H1 (cell line): ENCODE results near the gene ZNF282. TPM values are rescaled to one million over a fixed set of nuclear protein-coding genes. Genes with fewer than 3 reads are reported as not detected.

Source experiments
- CTCF ChIA-PET: fragments of 300-600 bp; sonication (Branson Sonifier 250); formaldehyde crosslinking; loops from one replicate; lab custom pipeline; 2021; ENCODE audit not compliant: partially characterized antibody; lab: Charles Lee
- POLR2A ChIA-PET: fragments of 300-600 bp; sonication (Branson Sonifier 250); formaldehyde crosslinking; loops from one replicate; lab custom pipeline; 2021; ENCODE audit warnings: inconsistent platforms; ENCODE audit not compliant: partially characterized antibody; lab: Charles Lee
- DNase-seq, 2 experiments: peaks; one replicate each; pipeline versions ENCODE4 v3.0.0 to v3.0.0-alpha.2; 2010 to 2022; ENCODE audit warnings: low spot score in 2 of 2, low read depth in 1 of 2, mixed read lengths in 1 of 2
- FAIRE-seq: peaks from 2 replicates; lab custom pipeline; 2011; peaks lifted over from hg19 to GRCh38; lab: Jason Lieb, UNC
- H2AFZ ChIP-seq: 2 replicates; pipeline ENCODE4 v1.8.1; 2012; ENCODE audit warnings: low read length, inconsistent platforms
- H2AK5ac ChIP-seq: 2 replicates; pipeline ENCODE4 v1.6.1; 2013; ENCODE audit warnings: low read depth, low read length
- H2BK120ac ChIP-seq: replicated peaks from 2 replicates; pipeline ENCODE3; 2013; ENCODE audit warnings: low read depth, low read length, inconsistent platforms
- H2BK12ac ChIP-seq: 2 replicates; pipeline ENCODE4 v1.6.1; 2013; ENCODE audit warnings: low read depth, low read length
- H2BK15ac ChIP-seq: 2 replicates; pipeline ENCODE4 v1.6.1; 2013; ENCODE audit warnings: low read length
- H2BK20ac ChIP-seq: 2 replicates; pipeline ENCODE4 v1.6.1; 2013; ENCODE audit warnings: low read length
- H2BK5ac ChIP-seq: 2 replicates; pipeline ENCODE4 v1.6.1; 2013; ENCODE audit warnings: low read depth, low read length
- H3K14ac ChIP-seq: 2 replicates; pipeline ENCODE4 v1.6.1; 2013; ENCODE audit warnings: inconsistent platforms; ENCODE audit not compliant: insufficient read length
- H3K18ac ChIP-seq: 2 replicates; pipeline ENCODE4 v1.6.1; 2013; ENCODE audit warnings: low read length; ENCODE audit errors: extremely low read depth
- H3K23ac ChIP-seq: 2 replicates; pipeline ENCODE4 v1.6.1; 2013; ENCODE audit warnings: inconsistent platforms; ENCODE audit not compliant: insufficient read length
- H3K23me2 ChIP-seq: 2 replicates; pipeline ENCODE4 v1.6.1; 2013; ENCODE audit warnings: low read depth, low read length
- H3K27ac ChIP-seq: 2 replicates; pipeline ENCODE4 v1.6.1; 2011; ENCODE audit warnings: low read depth, low read length, inconsistent platforms
- H3K27me3 ChIP-seq, 4 experiments: replicated peaks in 1 of 4; 1 replicate in 1 of 4; 2 replicates in 3 of 4; pipeline versions ENCODE4 v1.6.1 to v1.8.1; 2011 to 2013; ENCODE audit warnings: low read length in 3 of 4, mild to moderate bottlenecking in 3 of 4, inconsistent platforms in 2 of 4, mixed read lengths in 2 of 4, moderate library complexity in 1 of 4; ENCODE audit not compliant: control insufficient read depth in 3 of 4, insufficient read depth in 3 of 4; ENCODE audit errors: extremely low read depth in 1 of 4
- H3K36me3 ChIP-seq, 4 experiments: 2 replicates each; pipeline versions ENCODE4 v1.6.1 to v1.8.1; 2011 to 2013; ENCODE audit warnings: mild to moderate bottlenecking in 4 of 4, low read length in 3 of 4, moderate library complexity in 2 of 4, control low read depth in 1 of 4, inconsistent platforms in 1 of 4; ENCODE audit not compliant: insufficient read depth in 4 of 4, control insufficient read depth in 2 of 4
- H3K4ac ChIP-seq: replicated peaks from 2 replicates; pipeline ENCODE3; 2013; ENCODE audit warnings: low read length, low read depth, mixed read lengths, inconsistent platforms; ENCODE audit not compliant: insufficient read length
- H3K4me1 ChIP-seq, 4 experiments: replicated peaks in 1 of 4; 1 replicate in 1 of 4; 2 replicates in 3 of 4; pipeline versions ENCODE4 v1.6.1 to v1.8.1; 2011 to 2013; ENCODE audit warnings: low read length in 3 of 4, inconsistent platforms in 2 of 4, mixed read lengths in 1 of 4; ENCODE audit not compliant: insufficient read depth in 4 of 4, control insufficient read depth in 3 of 4
- H3K4me2 ChIP-seq, 2 experiments: 2 replicates each; pipeline versions ENCODE4 v1.6.1 to v1.8.1; 2011 to 2013; ENCODE audit warnings: low read depth in 2 of 2, low read length in 2 of 2, control low read depth in 1 of 2, inconsistent platforms in 1 of 2, mild to moderate bottlenecking in 1 of 2; ENCODE audit not compliant: insufficient read depth in 1 of 2
- H3K4me3 ChIP-seq, 4 experiments: fragments of 200-600, 300-600 bp in 1 of 4; sonication (generic), shearing (Covaris generic), sonication (Bioruptor Twin) in 1 of 4; 2 replicates each; pipeline versions ENCODE4 v1.5.1 to v1.8.1; 2011 to 2016; ENCODE audit warnings: low read length in 4 of 4, low read depth in 3 of 4, control low read depth in 2 of 4, inconsistent platforms in 2 of 4, mild to moderate bottlenecking in 2 of 4, mixed read lengths in 1 of 4, moderate library complexity in 1 of 4; ENCODE audit not compliant: insufficient read depth in 2 of 4; ENCODE audit errors: extremely low read depth in 1 of 4
- H3K56ac ChIP-seq: replicated peaks from 2 replicates; pipeline ENCODE3; 2013; ENCODE audit warnings: low read depth, mild to moderate bottlenecking, mixed read lengths, low read length, inconsistent platforms; ENCODE audit not compliant: insufficient read length
- H3K79me1 ChIP-seq: 2 replicates; pipeline ENCODE4 v1.6.1; 2013; ENCODE audit warnings: low read depth, low read length, control low read depth
- H3K79me2 ChIP-seq, 2 experiments: 2 replicates each; pipeline versions ENCODE4 v1.6.1 to v1.8.1; 2012 to 2013; ENCODE audit warnings: low read length in 2 of 2, mild to moderate bottlenecking in 2 of 2, inconsistent platforms in 1 of 2; ENCODE audit not compliant: insufficient read depth in 2 of 2, control insufficient read depth in 1 of 2
- H3K9ac ChIP-seq, 4 experiments: replicated peaks in 1 of 4; 1 replicate in 1 of 4; 2 replicates in 3 of 4; pipeline versions ENCODE4 v1.6.1 to v1.8.1; 2011 to 2013; ENCODE audit warnings: low read depth in 3 of 4, low read length in 3 of 4, control low read depth in 2 of 4, mild to moderate bottlenecking in 2 of 4, moderate library complexity in 2 of 4, inconsistent platforms in 1 of 4; ENCODE audit errors: extremely low read depth in 1 of 4
- H3K9me3 ChIP-seq, 2 experiments: 2 replicates each; pipeline versions ENCODE4 v1.6.1 to v1.8.1; 2012 to 2013; ENCODE audit warnings: mild to moderate bottlenecking in 2 of 2, moderate library complexity in 2 of 2, control low read depth in 1 of 2, inconsistent platforms in 1 of 2, low read depth in 1 of 2, low read length in 1 of 2, mixed read lengths in 1 of 2; ENCODE audit not compliant: insufficient read depth in 2 of 2
- H4K20me1 ChIP-seq, 2 experiments: replicated peaks in 1 of 2; 2 replicates each; pipeline versions ENCODE3 to v1.8.1; 2011 to 2013; ENCODE audit warnings: inconsistent platforms in 2 of 2, low read length in 2 of 2, mild to moderate bottlenecking in 1 of 2; ENCODE audit not compliant: insufficient read depth in 2 of 2, control insufficient read depth in 1 of 2
- H4K5ac ChIP-seq: 2 replicates; pipeline ENCODE4 v1.6.1; 2013; ENCODE audit warnings: low read length, low read depth, mixed read lengths, inconsistent platforms; ENCODE audit not compliant: insufficient read length
- H4K8ac ChIP-seq: 2 replicates; pipeline ENCODE4 v1.8.0; 2013; ENCODE audit warnings: mild to moderate bottlenecking, moderate library complexity, low read length, inconsistent platforms; ENCODE audit not compliant: insufficient read depth; ENCODE audit errors: extremely low read depth
- H4K91ac ChIP-seq: replicated peaks from 2 replicates; pipeline ENCODE3; 2013; ENCODE audit warnings: low read length, mixed read lengths, inconsistent platforms; ENCODE audit not compliant: insufficient read length
- BCL11A ChIP-seq, 2 experiments: IDR thresholded peaks; one replicate each; pipeline ENCODE4 v1.6.1; 2011; ENCODE audit warnings: low read depth in 2 of 2, low read length in 2 of 2, mild to moderate bottlenecking in 2 of 2
- CBX8 ChIP-seq: fragments of 300-800, 300-1000 bp; sonication (generic); IDR thresholded peaks from 2 replicates; pipeline ENCODE4 v1.7.1; 2016; ENCODE audit warnings: low read depth, low read length, borderline replicate concordance
- CEBPB ChIP-seq: IDR thresholded peaks from 2 replicates; pipeline ENCODE4 v1.6.1; 2012; ENCODE audit warnings: low read depth, low read length
- EGR1 ChIP-seq: IDR thresholded peaks from 2 replicates; pipeline ENCODE4 v1.6.1; 2011; ENCODE audit warnings: low read depth, low read length, borderline replicate concordance
- HDAC2 ChIP-seq, 2 experiments: fragments of 300-600 bp in 1 of 2; sonication (generic) in 1 of 2; IDR thresholded peaks; 2 replicates each; pipeline ENCODE4 v1.6.1; 2011 to 2012; ENCODE audit warnings: low read depth in 2 of 2, low read length in 2 of 2, mild to moderate bottlenecking in 2 of 2, moderate library complexity in 2 of 2, borderline replicate concordance in 1 of 2, inconsistent platforms in 1 of 2
- NANOG ChIP-seq: IDR thresholded peaks from 2 replicates; pipeline ENCODE4 v1.6.1; 2011; ENCODE audit warnings: low read length, low read depth, mild to moderate bottlenecking, inconsistent platforms; ENCODE audit not compliant: insufficient read depth, poor library complexity, severe bottlenecking
- RFX5 ChIP-seq: IDR thresholded peaks from 2 replicates; pipeline ENCODE4 v1.6.1; 2011; ENCODE audit warnings: low read depth, low read length, improper control_type of control experiment, borderline replicate concordance
- RNF2 ChIP-seq: fragments of 200-900, 300-1000 bp; sonication (generic); IDR thresholded peaks from 2 replicates; pipeline ENCODE4 v1.7.1; 2016; ENCODE audit warnings: borderline replicate concordance, low read depth, mild to moderate bottlenecking, antibody characterized with exemption, low read length; ENCODE audit not compliant: poor library complexity, severe bottlenecking; ENCODE audit errors: missing control alignments
- SIX5 ChIP-seq: IDR thresholded peaks from 2 replicates; pipeline ENCODE4 v1.6.1; 2011; ENCODE audit warnings: mild to moderate bottlenecking, low read depth, low read length
- SP1 ChIP-seq: IDR thresholded peaks from 2 replicates; pipeline ENCODE4 v1.6.1; 2011; ENCODE audit warnings: low read depth, low read length
- SUZ12 ChIP-seq: fragments of 200-600 bp; sonication (generic); IDR thresholded peaks from 2 replicates; pipeline ENCODE4 v1.6.1; 2012; ENCODE audit warnings: mild to moderate bottlenecking, inconsistent platforms, low read length, moderate library complexity, mixed read lengths
- USF2 ChIP-seq: IDR thresholded peaks from 2 replicates; pipeline ENCODE4 v1.6.1; 2011; ENCODE audit warnings: low read length, improper control_type of control experiment
- WGBS, 2 experiments: shearing (Covaris generic) in 1 of 2; methylation state at CpG; one replicate each; pipeline versions ENCODE4 v1.1.6 to v1.1.7; 2013 to 2015; ENCODE audit warnings: low lambda C conversion rate in 2 of 2, mixed read lengths in 2 of 2, inconsistent platforms in 1 of 2, low coverage in 1 of 2, missing lambda C conversion rate in 1 of 2; ENCODE audit not compliant: insufficient replicate concordance in 2 of 2, insufficient coverage in 1 of 2, insufficient read length in 1 of 2; ENCODE audit errors: extremely low coverage in 1 of 2, missing lambda C conversion rate in 1 of 2; 5-methylcytosine and 5-hydroxymethylcytosine counted together
- polyA plus RNA-seq, 7 experiments: library from polyadenylated mRNA; depleted of rRNA in 3 of 7; stranded (reverse) in 5 of 7; unstranded in 2 of 7; fragments of >200 nt in 5 of 7; fragments of 200-250 nt in 2 of 7; gene quantifications; 1 replicate in 5 of 7; 2 replicates in 1 of 7; 4 replicates in 1 of 7; pipeline versions ENCODE4 v1.2.1 to v1.2.3, GENCODE V29; 2011 to 2013; ENCODE audit warnings: missing spikeins in 2 of 7, mixed read lengths in 2 of 7
- total RNA-seq: library from RNA; stranded (reverse); fragmentation: NEBNext Ultra II Directional; extraction: Animal tissue kit (Norgen Biotek cat#: 25700); gene quantifications from 2 replicates; pipeline ENCODE4 v1.2.1, GENCODE V29; 2021

ZNF282 gene
- total and polyA plus RNA-seq, 2 of the 8 experiments (the other 6 are each of a cell fraction or from before 2014, with no cell fraction given): 16.9 to 36.3 TPM

- H3K23me2 ChIP-seq: no peaks in the 10 kb centered on the region
- no peak overlapping the region for H3K23ac ChIP-seq
- H4K20me1 ChIP-seq: peaks cover 6 to 8% of the 10 kb centered on the region in 2 experiments
- ChIA-PET POLR2A (interaction anchor here (0.7 to 3.3 kb wide), 10 partner anchors 9 to 30 kb away, joined by 3 to 19 read pairs (median 6); partner anchors contain the start of genes ZNF282 and ZNF398), CTCF (interaction anchor here (0.9 to 2.0 kb wide), 3 partner anchors 9 to 16 kb away, joined by 3 to 6 read pairs (median 3); partner anchors contain the start of gene ZNF282)
- H3K4me3 ChIP-seq: no peak overlapping the region
- FAIRE-seq (no peak), DNase-seq (no peak)
- no peak overlapping the region for H2BK15ac ChIP-seq
- H2AFZ ChIP-seq: no peak overlapping the region
- H3K14ac ChIP-seq: no peak overlapping the region
- H4K91ac ChIP-seq: no peak overlapping the region
- H3K9me3 ChIP-seq: no peaks in the 10 kb centered on the region
- H2BK5ac ChIP-seq: no peak overlapping the region
- H3K18ac ChIP-seq: no peak overlapping the region
- no peaks in the 10 kb centered on the region for H3K4me1 ChIP-seq
- no peak overlapping the region for H3K56ac ChIP-seq
- peaks cover 40 to 81% (median 71%) of the 10 kb centered on the region in 4 experiments for H3K36me3 ChIP-seq
- H2BK20ac ChIP-seq: no peak overlapping the region
- no peak overlapping the region for H3K9ac ChIP-seq
- no peak overlapping the region for H4K5ac ChIP-seq
- no peak overlapping the region for H2BK120ac ChIP-seq
- H3K79me2 ChIP-seq: no peaks in the 10 kb centered on the region
- whole genome bisulfite sequencing, 2 experiments: 96% methylated on average over 19 of the region's 19 CpGs; no CpG with 5 or more reads in 1 of the 2 experiments
- H4K8ac ChIP-seq: no peak overlapping the region
- no peak overlapping the region for H3K27ac ChIP-seq
- no peaks in the 10 kb centered on the region for H3K79me1 ChIP-seq
- H3K4ac ChIP-seq: no peak overlapping the region
- H3K27me3 ChIP-seq: no peaks in the 10 kb centered on the region
- no peak overlapping the region for H2BK12ac ChIP-seq
- no peak overlapping the region for H3K4me2 ChIP-seq
- H2AK5ac ChIP-seq: no peak overlapping the region
- TF ChIP-seq EGR1 (no peak), CBX8 (no peak), RFX5 (no peak), BCL11A (IDR thresholded peaks at IDR 0.05; ENCODE audit: low read depth in 2 of 2, low read length in 2 of 2) (no peak), HDAC2 (IDR thresholded peaks at IDR 0.05; ENCODE audit: borderline replicate concordance in 1 of 2, low read depth in 2 of 2, low read length in 2 of 2) (no peak), NANOG (no peak), RNF2 (no peak), USF2 (no peak), SUZ12 (no peak), CEBPB (no peak), SIX5 (no peak), SP1 (no peak)
Measured at GRCh38 chr7:149179241-149179640, 16.1 kb upstream of the ZNF282 start.
